ENCODE measurements around the gene GALNT11.
"Not testable (repeated sequence)": the region's sequence is repeated elsewhere in the genome, so short reads cannot be mapped to it uniquely, and the experiment has no call there.

Gene GALNT11

GRCh38 chr7:152013230-152013629 lies 12.2 kb upstream of the GALNT11 start:
- DNase-seq (ENCODE audit: low read depth, low spot score) = no peak
- no peak overlapping the region for H3K4me3 ChIP-seq (ENCODE audit: low read depth, low read length)
- TF ChIP-seq CTCF (IDR thresholded peaks at IDR 0.05; ENCODE audit: low read depth, low read length) = no peak
- in situ Hi-C loops (cut with HindIII; ENCODE audit: low sequenced_read_pairs) = no loop called here

- H3K4me3 ChIP-seq (ENCODE audit: low read depth, low read length) = no peak overlapping the region
- DNase-seq (ENCODE audit: low read depth, low spot score) = no peak
- in situ Hi-C loops (cut with HindIII; ENCODE audit: low sequenced_read_pairs) = no loop called here
- no peak for TF ChIP-seq CTCF (IDR thresholded peaks at IDR 0.05; ENCODE audit: low read depth, low read length)
Measured at GRCh38 chr7:152013974-152014373, 11.5 kb upstream of the GALNT11 start.

GRCh38 chr7:152014722-152015121 lies 10.8 kb upstream of the GALNT11 start:
- no peak for DNase-seq (ENCODE audit: low read depth, low spot score)
- H3K4me3 ChIP-seq (ENCODE audit: low read depth, low read length) = no peak overlapping the region
- in situ Hi-C loops (cut with HindIII; ENCODE audit: low sequenced_read_pairs) = no loop called here
- TF ChIP-seq CTCF (IDR thresholded peaks at IDR 0.05; ENCODE audit: low read depth, low read length) = no peak

GRCh38 chr7:152015600-152015999 lies 9.9 kb upstream of the GALNT11 start:
- no peak for DNase-seq (ENCODE audit: low read depth, low spot score)
- H3K4me3 ChIP-seq (ENCODE audit: low read depth, low read length) = no peak overlapping the region
- TF ChIP-seq CTCF (IDR thresholded peaks at IDR 0.05; ENCODE audit: low read depth, low read length) = no peak
- in situ Hi-C loops (cut with HindIII; ENCODE audit: low sequenced_read_pairs) = no loop called here

- in situ Hi-C loops (cut with HindIII; ENCODE audit: low sequenced_read_pairs) = no loop called here
- no peak for TF ChIP-seq CTCF (IDR thresholded peaks at IDR 0.05; ENCODE audit: low read depth, low read length)
- DNase-seq (ENCODE audit: low read depth, low spot score) = no peak
- no peak overlapping the region for H3K4me3 ChIP-seq (ENCODE audit: low read depth, low read length)
Measured at GRCh38 chr7:152016947-152017346, 8.5 kb upstream of the GALNT11 start.

- in situ Hi-C loops (cut with HindIII; ENCODE audit: low sequenced_read_pairs); H3K4me3 ChIP-seq (ENCODE audit: low read depth, low read length); DNase-seq (ENCODE audit: low read depth, low spot score): not testable (repeated sequence)
Measured at GRCh38 chr7:152017683-152018082, 7.8 kb upstream of the GALNT11 start.

GRCh38 chr7:152021740-152022139 lies 3.7 kb upstream of the GALNT11 start:
- in situ Hi-C loops (cut with HindIII; ENCODE audit: low sequenced_read_pairs); H3K4me3 ChIP-seq (ENCODE audit: low read depth, low read length); DNase-seq (ENCODE audit: low read depth, low spot score): not testable (repeated sequence)

Data from astrocyte of the spinal cord (primary cell).